SK-N-SH (cell line): ENCODE data around the gene SLC7A11. TPM values are rescaled to one million over a fixed set of nuclear protein-coding genes. Genes with fewer than 3 reads are reported as not detected.

ENCODE experiments used
- CTCF ChIA-PET: fragments of 300-600, 350-600 bp; formaldehyde crosslinking; extraction: SDS; loops from one replicate; lab custom pipeline; 2021; lab: Yijun Ruan, JAX
- POLR2A ChIA-PET: fragments of 350-600 bp; sonication (Branson Sonifier 250); formaldehyde crosslinking; extraction: SDS; loops from one replicate; lab custom pipeline; 2020; ENCODE audit warnings: antibody characterized with exemption, inconsistent platforms; lab: Yijun Ruan, JAX
- DNase-seq: peaks from one replicate; pipeline ENCODE4 v3.0.0; 2012
- H2AFZ ChIP-seq: fragments of 200-600 bp; sonication (generic); 2 replicates; pipeline ENCODE4 v1.8.1; 2016; ENCODE audit warnings: antibody characterized with exemption, mild to moderate bottlenecking, low read depth
- H3F3A ChIP-seq: fragments of 200-600 bp; sonication (generic); replicated peaks from 2 replicates; pipeline ENCODE3; 2016; ENCODE audit warnings: antibody characterized with exemption, mild to moderate bottlenecking; ENCODE audit not compliant: insufficient read depth
- H3K27ac ChIP-seq, 2 experiments: fragments of 200-500 bp in 1 of 2; fragments of 200-600 bp in 1 of 2; sonication (Bioruptor generic) in 1 of 2; sonication (generic), shearing (Covaris generic) in 1 of 2; 2 replicates each; pipeline versions ENCODE4 v1.5.1 to v1.6.1; 2014 to 2016; ENCODE audit warnings: low read depth in 2 of 2, inconsistent platforms in 1 of 2, low read length in 1 of 2, mild to moderate bottlenecking in 1 of 2, mixed read lengths in 1 of 2
- H3K27me3 ChIP-seq: fragments of 200-600 bp; sonication (generic), shearing (Covaris generic); 2 replicates; pipeline ENCODE4 v1.6.1; 2016; ENCODE audit warnings: mixed run types; ENCODE audit not compliant: insufficient read depth
- H3K36me3 ChIP-seq, 2 experiments: fragments of 200-500 bp in 1 of 2; fragments of 200-600 bp in 1 of 2; sonication (Bioruptor generic) in 1 of 2; sonication (generic) in 1 of 2; replicated peaks in 1 of 2; 2 replicates each; pipeline versions ENCODE3 to v1.5.1; 2014 to 2016; ENCODE audit warnings: low read length in 1 of 2, mild to moderate bottlenecking in 1 of 2; ENCODE audit not compliant: insufficient read depth in 2 of 2, control insufficient read depth in 1 of 2
- H3K4me1 ChIP-seq, 2 experiments: fragments of 200-500 bp in 1 of 2; fragments of 200-600 bp in 1 of 2; sonication (Bioruptor generic) in 1 of 2; sonication (generic), shearing (Covaris generic) in 1 of 2; 2 replicates each; pipeline versions ENCODE4 v1.5.1 to v1.6.1; 2014 to 2016; ENCODE audit warnings: low read depth in 1 of 2, low read length in 1 of 2, mixed run types in 1 of 2; ENCODE audit not compliant: insufficient read depth in 2 of 2, control insufficient read depth in 1 of 2
- H3K4me2 ChIP-seq: fragments of 200-600 bp; sonication (generic), shearing (Covaris generic); 2 replicates; pipeline ENCODE4 v1.6.1; 2017; ENCODE audit warnings: mixed run types
- H3K4me3 ChIP-seq, 2 experiments: fragments of 200-500 bp in 1 of 2; fragments of 200-600 bp in 1 of 2; sonication (Bioruptor generic) in 1 of 2; sonication (generic), shearing (Covaris generic) in 1 of 2; 2 replicates each; pipeline versions ENCODE4 v1.5.1 to v1.8.1; 2014 to 2016; ENCODE audit warnings: low read depth in 2 of 2, inconsistent platforms in 1 of 2, low read length in 1 of 2, mild to moderate bottlenecking in 1 of 2, mixed read lengths in 1 of 2, moderate library complexity in 1 of 2
- H3K79me2 ChIP-seq: fragments of 200-600 bp; sonication (generic); 2 replicates; pipeline ENCODE4 v1.8.1; 2017; ENCODE audit warnings: mild to moderate bottlenecking; ENCODE audit not compliant: insufficient read depth
- H3K9ac ChIP-seq: fragments of 200-600 bp; sonication (generic); 2 replicates; pipeline ENCODE4 v1.6.1; 2017; ENCODE audit warnings: mixed run types
- H3K9me2 ChIP-seq: fragments of 200-600 bp; sonication (generic); 2 replicates; pipeline ENCODE4 v1.6.1; 2017; ENCODE audit warnings: mixed run types
- H3K9me3 ChIP-seq: fragments of 200-600 bp; sonication (generic); 2 replicates; pipeline ENCODE4 v1.6.1; 2017; ENCODE audit warnings: mixed run types, mild to moderate bottlenecking, moderate library complexity
- H4K20me1 ChIP-seq: fragments of 200-600 bp; sonication (generic); 2 replicates; pipeline ENCODE4 v1.6.1; 2017; ENCODE audit warnings: mild to moderate bottlenecking, mixed run types; ENCODE audit not compliant: insufficient read depth
- CTCF ChIP-seq: fragments of 200-600 bp; sonication (generic); IDR thresholded peaks from 2 replicates; pipeline ENCODE4 v1.6.1; 2017; ENCODE audit warnings: antibody characterized with exemption, mild to moderate bottlenecking, moderate library complexity
- FOXJ3 ChIP-seq: sonication (generic); formaldehyde crosslinking; IDR thresholded peaks from 2 replicates; pipeline ENCODE4 v1.5.1; 2020; ENCODE audit warnings: mild to moderate bottlenecking, missing genetic modification reagents
- JUND ChIP-seq: IDR thresholded peaks from 2 replicates; pipeline ENCODE4 v1.4.0; 2012
- MAX ChIP-seq: IDR thresholded peaks from 2 replicates; pipeline ENCODE4 v1.4.0; 2012; ENCODE audit warnings: low read depth
- NRF1 ChIP-seq: IDR thresholded peaks from 2 replicates; pipeline ENCODE4 v1.6.1; 2012; ENCODE audit warnings: low read depth, mild to moderate bottlenecking, low read length
- POLR2AphosphoS5 ChIP-seq: IDR thresholded peaks from 2 replicates; pipeline ENCODE4 v1.6.1; 2012; ENCODE audit warnings: low read depth, low read length
- RAD21 ChIP-seq: IDR thresholded peaks from 2 replicates; pipeline ENCODE4 v1.6.1; 2012; ENCODE audit warnings: mild to moderate bottlenecking, low read length
- REST ChIP-seq: IDR thresholded peaks from 2 replicates; pipeline ENCODE4 v1.6.1; 2012; ENCODE audit warnings: mild to moderate bottlenecking, low read depth, low read length, moderate library complexity
- SMC3 ChIP-seq: IDR thresholded peaks from 2 replicates; pipeline ENCODE4 v1.6.1; 2012; ENCODE audit warnings: low read depth, low read length, improper control_type of control experiment
- TAF1 ChIP-seq: IDR thresholded peaks from 2 replicates; pipeline ENCODE4 v1.6.1; 2012; ENCODE audit warnings: low read depth, mild to moderate bottlenecking, low read length, moderate library complexity, borderline replicate concordance
- TCF12 ChIP-seq: IDR thresholded peaks from 2 replicates; pipeline ENCODE4 v1.4.0; 2012
- TEAD4 ChIP-seq: IDR thresholded peaks from 2 replicates; pipeline ENCODE4 v1.4.0; 2012; ENCODE audit warnings: mild to moderate bottlenecking, borderline replicate concordance; ENCODE audit not compliant: insufficient read depth
- USF2 ChIP-seq: fragments of 150-350 bp; IDR thresholded peaks from 2 replicates; pipeline ENCODE4 v1.6.1; 2017; ENCODE audit warnings: antibody characterized with exemption, low read length, low read depth, borderline replicate concordance
- WGBS: methylation state at CpG from one replicate; pipeline ENCODE4 v1.1.6; 2017; ENCODE audit warnings: low lambda C conversion rate; 5-methylcytosine and 5-hydroxymethylcytosine counted together
- polyA plus RNA-seq, 3 experiments: library from polyadenylated mRNA; depleted of rRNA; stranded (reverse); fragments of >200 nt; gene quantifications; 2 replicates each; pipeline ENCODE4 v1.2.3, GENCODE V29; 2012

Gene SLC7A11
- polyA plus RNA-seq, 1 of the 3 experiments (the other 2 are of a cell fraction): 3.1 TPM

- no peak for DNase-seq
- TF ChIP-seq JUND: no peak
- no peak for TF ChIP-seq USF2
- CTCF ChIA-PET: interaction anchor here (0.6 to 5.3 kb wide), 6 partner anchors 9 to 1061 kb away, joined by 3 to 35 read pairs (median 12); no protein-coding TSS in a partner anchor
- Histone ChIP-seq H3K79me2 (no peaks in the 10 kb centered on the region), H3K27ac (no peak overlapping the region), H2AFZ (no peak overlapping the region), H3K27me3 (no peaks in the 10 kb centered on the region), H3K9me2 (no peaks in the 10 kb centered on the region), H3F3A (peaks cover 4% of the 10 kb centered on the region), H3K4me1 (peaks cover 0 to 2% of the 10 kb centered on the region in 2 experiments; a peak in 1 of 4 replicates), H3K9me3 (no peaks in the 10 kb centered on the region), H3K9ac (no peak overlapping the region), H3K4me2 (no peak overlapping the region), H3K36me3 (peaks cover 6 to 13% of the 10 kb centered on the region in 2 experiments), H3K4me3 (no peak overlapping the region), H4K20me1 (no peaks in the 10 kb centered on the region)
- whole genome bisulfite sequencing: 96% methylated on average over 1 of the region's 1 CpG
- POLR2A ChIA-PET: no interaction called here
Measured at GRCh38 chr4:138184886-138185285, 57.3 kb downstream of the SLC7A11 start.

GRCh38 chr4:138182838-138183426, 59.2 kb downstream of the SLC7A11 start:
- no peak overlapping the region for H3K4me3 ChIP-seq
- peaks cover 4% of the 10 kb centered on the region for H3F3A ChIP-seq
- no peaks in the 10 kb centered on the region for H3K79me2 ChIP-seq
- H4K20me1 ChIP-seq: no peaks in the 10 kb centered on the region
- H3K4me1 ChIP-seq: peaks cover 0 to 2% of the 10 kb centered on the region in 2 experiments; a peak in 1 of 4 replicates
- CTCF ChIA-PET: interaction anchor here (0.6 to 5.3 kb wide), 25 partner anchors 10 to 1907 kb away, joined by 3 to 35 read pairs (median 4); partner anchors contain the start of gene SLC7A11
- WGBS: 60% methylated on average over 6 of the region's 6 CpGs
- no peak overlapping the region for H3K9ac ChIP-seq
- peaks cover 10 to 22% of the 10 kb centered on the region in 2 experiments for H3K36me3 ChIP-seq
- H3K27ac ChIP-seq: no peak overlapping the region
- no peaks in the 10 kb centered on the region for H3K27me3 ChIP-seq
- POLR2A ChIA-PET: no interaction called here
- DNase-seq: peak; percentile 10
- H3K9me2 ChIP-seq: no peaks in the 10 kb centered on the region
- no peak overlapping the region for H2AFZ ChIP-seq
- no peaks in the 10 kb centered on the region for H3K9me3 ChIP-seq
- no peak overlapping the region for H3K4me2 ChIP-seq
- TF ChIP-seq POLR2AphosphoS5 (no peak), SMC3 (peak; percentile 69), RAD21 (peak; percentile 90), CTCF (peak; percentile 85)

GRCh38 chr4:138181287-138181686, 60.9 kb downstream of the SLC7A11 start:
- Histone ChIP-seq H4K20me1 (no peaks in the 10 kb centered on the region), H3K9me3 (no peaks in the 10 kb centered on the region), H3K27me3 (no peaks in the 10 kb centered on the region), H3K4me2 (no peak overlapping the region), H3K79me2 (no peaks in the 10 kb centered on the region), H3K4me3 (no peak overlapping the region), H3K36me3 (peaks cover 10 to 23% of the 10 kb centered on the region in 2 experiments), H3K9ac (no peak overlapping the region), H3K9me2 (no peaks in the 10 kb centered on the region), H3K4me1 (peaks cover 0 to 2% of the 10 kb centered on the region in 2 experiments; a peak in 1 of 4 replicates), H3K27ac (no peak overlapping the region), H3F3A (peaks cover 4% of the 10 kb centered on the region), H2AFZ (no peak overlapping the region)
- 94% methylated on average over 6 of the region's 6 CpGs for WGBS
- DNase-seq: no peak
- POLR2A ChIA-PET: no interaction called here
- CTCF ChIA-PET: interaction anchor here (1.0 to 5.3 kb wide), 4 partner anchors 14 to 499 kb away, joined by 3 to 35 read pairs (median 14); no protein-coding TSS in a partner anchor
- TF ChIP-seq NRF1 (no peak), TCF12 (no peak), FOXJ3 (CRISPR knock-in tag) (no peak), REST (no peak), TAF1 (no peak), MAX (no peak), SMC3 (no peak), TEAD4 (no peak), USF2 (no peak)
